GM21515 (cell line): ENCODE data around the gene YY1.
"Not testable (repeated sequence)": the region's sequence is repeated elsewhere in the genome, so short reads cannot be mapped to it uniquely, and the experiment has no call there.

ENCODE experiments used
- ATAC-seq: cut with Tn5 transposase; IDR thresholded peaks from one replicate; pipeline ENCODE4 v1.9.1; 2021; ENCODE audit not compliant: unreplicated experiment

The YY1 gene

GRCh38 chr14:100295376-100296105 is 56.6 kb downstream of the YY1 start:
- ATAC-seq: no peak

- no peak for ATAC-seq
Observed at GRCh38 chr14:100296106-100296651, 57.2 kb downstream of the YY1 start.

- not testable (repeated sequence) for ATAC-seq
Observed at GRCh38 chr14:100296729-100297128, 57.8 kb downstream of the YY1 start.

GRCh38 chr14:100297320-100298300 is 58.7 kb downstream of the YY1 start:
- ATAC-seq: peak; percentile 87

GRCh38 chr14:100298551-100299237 is 59.8 kb downstream of the YY1 start:
- ATAC-seq: no peak

GRCh38 chr14:100299238-100299560 is 60.3 kb downstream of the YY1 start:
- ATAC-seq: no peak

- ATAC-seq: no peak
Observed at GRCh38 chr14:100302616-100303015, 63.7 kb downstream of the YY1 start.

GRCh38 chr14:100303179-100303578 is 64.2 kb downstream of the YY1 start:
- ATAC-seq: no peak

- ATAC-seq: no peak
Observed at GRCh38 chr14:100303925-100304324, 65.0 kb downstream of the YY1 start.

GRCh38 chr14:100304825-100305323 is 65.9 kb downstream of the YY1 start:
- no peak for ATAC-seq

GRCh38 chr14:100305324-100306100 is 66.6 kb downstream of the YY1 start:
- ATAC-seq: no peak

GRCh38 chr14:100306101-100306997 is 67.4 kb downstream of the YY1 start, which contains the start of gene SLC25A29:
Gene SLC25A29 (minus strand): TSS chr14:100306444. CDS start chr14:100306232, 212 bp downstream.
- peak; percentile 82 for ATAC-seq

- peak; percentile 5 for ATAC-seq
Observed at GRCh38 chr14:100306998-100307765, 68.2 kb downstream of the YY1 start.

- no peak for ATAC-seq
Observed at GRCh38 chr14:100307766-100308426, 69.0 kb downstream of the YY1 start.

GRCh38 chr14:100308427-100308792 is 69.5 kb downstream of the YY1 start:
- not testable (repeated sequence) for ATAC-seq

GRCh38 chr14:100309028-100309737 is 70.2 kb downstream of the YY1 start:
- ATAC-seq: no peak
